Neuronal stem cell (in vitro differentiated cells): ENCODE results near the gene CCDC196.

Experiments used
- DNase-seq: peaks from one replicate; pipeline ENCODE4 v3.0.0-alpha.2; 2013; ENCODE audit warnings: low spot score
- H2AFZ ChIP-seq: one replicate; pipeline ENCODE4 v1.6.1; 2013; ENCODE audit warnings: mild to moderate bottlenecking, low read length, inconsistent platforms
- H2AK5ac ChIP-seq: 2 replicates; pipeline ENCODE4 v1.6.1; 2013; ENCODE audit warnings: low read depth, mild to moderate bottlenecking, inconsistent platforms, low read length, moderate library complexity, mixed read lengths
- H2BK120ac ChIP-seq: 2 replicates; pipeline ENCODE4 v1.6.1; 2013; ENCODE audit warnings: low read depth, mild to moderate bottlenecking, inconsistent platforms, low read length, moderate library complexity, mixed read lengths
- H2BK12ac ChIP-seq: one replicate; pipeline ENCODE4 v1.6.1; 2013; ENCODE audit warnings: low read length, inconsistent platforms
- H2BK15ac ChIP-seq: 2 replicates; pipeline ENCODE4 v1.6.1; 2013; ENCODE audit warnings: mild to moderate bottlenecking, low read length, inconsistent platforms, mixed read lengths
- H2BK5ac ChIP-seq: one replicate; pipeline ENCODE4 v1.6.1; 2013; ENCODE audit warnings: inconsistent platforms, mild to moderate bottlenecking, low read length, moderate library complexity
- H3K14ac ChIP-seq: one replicate; pipeline ENCODE4 v1.6.1; 2013; ENCODE audit warnings: low read length, inconsistent platforms
- H3K18ac ChIP-seq: 2 replicates; pipeline ENCODE4 v1.6.1; 2013; ENCODE audit warnings: low read length, inconsistent platforms
- H3K23ac ChIP-seq: 2 replicates; pipeline ENCODE4 v1.6.1; 2013; ENCODE audit warnings: low read depth, mild to moderate bottlenecking, mixed read lengths, low read length, inconsistent platforms; ENCODE audit not compliant: poor library complexity
- H3K27ac ChIP-seq: replicated peaks from 3 replicates; pipeline ENCODE4 v1.5.1; 2013; ENCODE audit warnings: low read length, inconsistent platforms
- H3K27me3 ChIP-seq, 3 experiments: 2 replicates each; pipeline ENCODE4 v1.6.1; 2013; ENCODE audit warnings: low read length in 3 of 3, mild to moderate bottlenecking in 2 of 3, inconsistent platforms in 1 of 3, low read depth in 1 of 3, mixed read lengths in 1 of 3, moderate library complexity in 1 of 3; ENCODE audit not compliant: control insufficient read depth in 3 of 3, insufficient read depth in 3 of 3
- H3K36me3 ChIP-seq, 2 donors: replicated peaks in 1 of 2; 2 replicates each; pipeline ENCODE4 v1.6.1; 2013; ENCODE audit warnings: low read length in 2 of 2; ENCODE audit not compliant: control insufficient read depth in 2 of 2, insufficient read depth in 2 of 2
- H3K4ac ChIP-seq: 2 replicates; pipeline ENCODE4 v1.6.1; 2013; ENCODE audit warnings: inconsistent platforms, mild to moderate bottlenecking, low read length, moderate library complexity
- H3K4me1 ChIP-seq, 2 donors: 1 replicate in 1 of 2; 2 replicates in 1 of 2; pipeline ENCODE4 v1.6.1; 2013; ENCODE audit warnings: low read length in 2 of 2, low read depth in 1 of 2; ENCODE audit not compliant: control insufficient read depth in 2 of 2, insufficient read depth in 1 of 2
- H3K4me2 ChIP-seq: one replicate; pipeline ENCODE4 v1.6.1; 2013; ENCODE audit warnings: mild to moderate bottlenecking, low read length, inconsistent platforms; ENCODE audit not compliant: insufficient read depth, poor library complexity, severe bottlenecking
- H3K4me3 ChIP-seq, 2 donors: 2 replicates each; pipeline ENCODE4 v1.5.1; 2013; ENCODE audit warnings: low read length in 2 of 2, mild to moderate bottlenecking in 2 of 2, inconsistent platforms in 1 of 2, moderate library complexity in 1 of 2
- H3K79me1 ChIP-seq: one replicate; pipeline ENCODE4 v1.6.1; 2013; ENCODE audit warnings: low read depth, mild to moderate bottlenecking, inconsistent platforms, low read length, moderate library complexity
- H3K9ac ChIP-seq: one replicate; pipeline ENCODE4 v1.6.1; 2013; ENCODE audit warnings: mild to moderate bottlenecking, low read depth, low read length, inconsistent platforms; ENCODE audit not compliant: poor library complexity
- H3K9me3 ChIP-seq, 2 donors: replicated peaks in 1 of 2; 2 replicates each; pipeline versions ENCODE3 to v1.6.1; 2013; ENCODE audit warnings: low read length in 2 of 2, mild to moderate bottlenecking in 2 of 2, inconsistent platforms in 1 of 2, low read depth in 1 of 2, mixed read lengths in 1 of 2, moderate library complexity in 1 of 2; ENCODE audit not compliant: control insufficient read depth in 2 of 2, insufficient read depth in 1 of 2
- H4K8ac ChIP-seq: one replicate; pipeline ENCODE4 v1.6.1; 2013; ENCODE audit warnings: low read depth, mild to moderate bottlenecking, inconsistent platforms, low read length, moderate library complexity
- H4K91ac ChIP-seq: one replicate; pipeline ENCODE4 v1.6.1; 2013; ENCODE audit warnings: low read length, low read depth, mild to moderate bottlenecking, inconsistent platforms; ENCODE audit not compliant: poor library complexity
- WGBS, 2 donors: extraction: QIAGEN DNeasy Blood & Tissue Kit; methylation state at CpG; one replicate each; pipeline ENCODE4 v1.1.7; 2013; ENCODE audit warnings: missing lambda C conversion rate in 2 of 2, mixed read lengths in 1 of 2; ENCODE audit not compliant: insufficient read length in 2 of 2, insufficient replicate concordance in 1 of 2; ENCODE audit errors: extremely low coverage in 2 of 2; 5-methylcytosine and 5-hydroxymethylcytosine counted together

Gene CCDC196

DNA sequence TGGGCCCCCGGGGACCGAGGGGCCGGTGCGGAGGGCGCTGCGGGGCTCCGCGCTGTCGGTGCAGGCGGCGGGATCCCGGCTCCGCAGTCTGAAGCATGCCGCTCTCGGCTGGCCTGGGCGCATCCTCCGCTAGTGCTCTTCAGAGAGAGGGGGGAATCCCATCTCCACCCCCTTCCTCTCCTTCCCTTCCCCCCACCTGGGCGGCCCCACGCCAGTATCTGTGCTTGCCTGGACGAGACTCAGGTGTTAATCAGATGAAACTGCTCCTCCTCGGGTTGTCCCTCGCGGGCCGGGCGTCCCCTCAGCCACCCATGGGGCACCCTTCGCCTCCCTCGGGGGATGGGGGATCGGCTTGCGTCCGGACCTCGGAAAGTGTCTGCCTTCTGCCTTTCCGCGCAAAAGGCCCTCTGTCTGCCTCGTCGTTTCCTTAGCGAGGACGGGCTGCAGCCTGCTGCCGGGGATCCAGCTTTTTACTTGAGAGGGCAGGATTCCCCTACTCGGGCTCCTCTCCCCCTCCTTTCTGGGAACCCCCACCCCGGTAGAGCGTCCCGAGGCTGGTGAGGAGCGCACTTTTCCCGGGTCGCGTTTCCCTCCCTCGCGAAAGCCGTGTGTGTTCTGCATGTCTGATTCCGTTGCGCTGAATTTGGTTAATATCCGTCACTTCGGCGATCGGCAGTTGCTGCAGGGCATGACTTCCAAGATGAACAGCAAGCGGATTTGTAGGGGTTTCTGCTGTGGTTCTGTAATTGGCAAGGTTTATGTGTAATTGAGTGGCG lies 22.9 kb downstream of the CCDC196 start:
- no peaks in the 10 kb centered on the region for H3K9me3 ChIP-seq
- H3K9ac ChIP-seq: peak overlapping the region; percentile 91
- H2BK12ac ChIP-seq: no peak overlapping the region
- no peak overlapping the region for H4K91ac ChIP-seq
- peak overlapping the region; percentile 94 for H3K4me2 ChIP-seq
- peaks cover 3 to 6% of the 10 kb centered on the region in 2 donors for H3K4me1 ChIP-seq
- peak overlapping the region; percentile 85 to 100 for H3K4me3 ChIP-seq
- peaks cover 7% of the 10 kb centered on the region for H3K79me1 ChIP-seq
- peak overlapping the region; percentile 98 for H3K18ac ChIP-seq
- peak overlapping the region; percentile 98 for H3K27ac ChIP-seq
- WGBS, 2 donors: no CpG with 5 or more reads among the region's 57 CpGs
- DNase-seq: peak; percentile 33
- H2AFZ ChIP-seq: peak overlapping the region; percentile 93
- H3K4ac ChIP-seq: no peak overlapping the region
- peak overlapping the region; percentile 71 for H2BK15ac ChIP-seq
- peak overlapping the region; percentile 97 for H3K23ac ChIP-seq
- H3K36me3 ChIP-seq: no peaks in the 10 kb centered on the region
- no peak overlapping the region for H4K8ac ChIP-seq
- no peak overlapping the region for H2AK5ac ChIP-seq
- H2BK5ac ChIP-seq: peak overlapping the region; percentile 96
- no peaks in the 10 kb centered on the region for H3K27me3 ChIP-seq
- no peak overlapping the region for H2BK120ac ChIP-seq
- H3K14ac ChIP-seq: peak overlapping the region; percentile 38

DNA sequence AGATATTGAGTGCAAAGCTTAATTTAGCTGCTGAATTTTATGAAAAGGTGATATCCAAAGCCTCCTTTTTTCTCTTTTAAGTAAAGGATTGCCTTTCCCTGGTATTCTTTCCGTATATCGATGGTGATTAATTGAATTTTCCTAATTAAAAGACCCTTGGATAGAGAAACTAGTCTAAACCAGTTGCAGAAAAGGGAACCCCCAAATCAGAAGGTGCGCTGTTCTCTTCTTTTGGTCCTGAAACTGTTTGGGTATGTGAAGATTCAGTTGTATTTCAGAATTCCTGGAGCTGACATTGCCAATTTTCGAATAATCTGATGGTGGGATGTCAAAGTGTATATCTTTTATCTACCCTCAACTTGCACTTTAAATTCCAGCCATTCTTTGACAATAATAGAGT lies 23.7 kb downstream of the CCDC196 start:
- H3K4me2 ChIP-seq: no peak overlapping the region
- H2AFZ ChIP-seq: no peak overlapping the region
- peaks cover 7% of the 10 kb centered on the region for H3K79me1 ChIP-seq
- no peaks in the 10 kb centered on the region for H3K27me3 ChIP-seq
- no peaks in the 10 kb centered on the region for H3K9me3 ChIP-seq
- H3K4me1 ChIP-seq: peaks cover 3 to 6% of the 10 kb centered on the region in 2 donors
- H4K8ac ChIP-seq: no peak overlapping the region
- H2BK120ac ChIP-seq: no peak overlapping the region
- WGBS, 2 donors: no CpG with 5 or more reads among the region's 4 CpGs
- no peak overlapping the region for H3K27ac ChIP-seq
- H2BK5ac ChIP-seq: no peak overlapping the region
- H2AK5ac ChIP-seq: no peak overlapping the region
- H3K4ac ChIP-seq: no peak overlapping the region
- peak overlapping the region in 1 of 2 donors; percentile 85 for H3K4me3 ChIP-seq
- H3K9ac ChIP-seq: no peak overlapping the region
- DNase-seq: no peak
- H3K23ac ChIP-seq: no peak overlapping the region
- no peak overlapping the region for H3K14ac ChIP-seq
- H3K36me3 ChIP-seq: no peaks in the 10 kb centered on the region
- no peak overlapping the region for H4K91ac ChIP-seq
- no peak overlapping the region for H2BK15ac ChIP-seq
- H2BK12ac ChIP-seq: no peak overlapping the region
- no peak overlapping the region for H3K18ac ChIP-seq

DNA sequence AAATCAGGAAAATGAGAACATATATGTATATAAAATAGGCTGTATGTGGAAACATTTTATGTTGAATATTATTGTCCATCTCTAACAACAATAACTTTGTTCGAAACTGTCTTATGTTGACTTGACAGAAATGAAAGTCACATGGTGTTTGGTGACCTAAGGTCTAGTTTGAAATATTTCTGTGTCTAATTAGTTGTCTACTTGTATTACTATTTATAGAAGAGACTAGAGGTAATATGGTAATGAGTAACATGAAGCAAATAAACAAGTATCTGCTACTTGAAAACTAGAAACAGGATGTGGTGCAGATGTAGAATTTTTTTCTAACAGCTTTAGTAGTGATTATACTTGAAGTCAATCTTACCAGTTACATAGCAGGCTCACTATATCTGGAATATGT lies 25.7 kb downstream of the CCDC196 start:
- no peak overlapping the region for H2AFZ ChIP-seq
- no peak for DNase-seq
- H3K36me3 ChIP-seq: no peaks in the 10 kb centered on the region
- no peak overlapping the region for H3K4me3 ChIP-seq
- H3K18ac ChIP-seq: no peak overlapping the region
- no peak overlapping the region for H3K4me2 ChIP-seq
- no peak overlapping the region for H2BK5ac ChIP-seq
- H3K23ac ChIP-seq: no peak overlapping the region
- H3K9ac ChIP-seq: no peak overlapping the region
- no peaks in the 10 kb centered on the region for H3K27me3 ChIP-seq
- peaks cover 3 to 6% of the 10 kb centered on the region in 2 donors for H3K4me1 ChIP-seq
- no peak overlapping the region for H4K8ac ChIP-seq
- H3K4ac ChIP-seq: no peak overlapping the region
- H2BK120ac ChIP-seq: no peak overlapping the region
- H2BK15ac ChIP-seq: no peak overlapping the region
- H2AK5ac ChIP-seq: no peak overlapping the region
- no peak overlapping the region for H2BK12ac ChIP-seq
- no peak overlapping the region for H3K27ac ChIP-seq
- H4K91ac ChIP-seq: no peak overlapping the region
- H3K14ac ChIP-seq: no peak overlapping the region
- H3K9me3 ChIP-seq: no peaks in the 10 kb centered on the region
- WGBS, 2 donors: no CpG with 5 or more reads among the region's 1 CpG
- peaks cover 7% of the 10 kb centered on the region for H3K79me1 ChIP-seq

DNA sequence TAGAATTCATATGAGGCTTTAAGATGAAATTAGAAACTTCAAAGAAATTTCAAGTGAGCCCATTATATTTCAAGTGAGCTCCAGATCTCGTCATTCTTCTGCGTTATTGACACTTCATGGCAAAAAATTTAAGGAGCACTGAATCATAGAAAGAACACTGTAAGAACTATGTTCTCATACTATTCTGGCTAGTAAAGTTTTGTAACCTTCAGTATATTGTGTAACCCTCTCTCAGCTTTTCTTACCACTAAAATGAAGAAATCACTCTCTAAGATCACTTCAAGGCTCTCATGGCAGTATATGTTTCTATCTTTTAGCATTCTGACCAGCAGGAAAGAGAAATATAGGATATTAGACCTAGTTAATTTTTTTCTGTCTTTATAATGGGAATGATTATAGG lies 28.0 kb downstream of the CCDC196 start:
- Histone ChIP-seq H2AFZ (no peak overlapping the region), H3K9me3 (peaks cover 0 to 14% of the 10 kb centered on the region in 2 donors), H3K4ac (no peak overlapping the region), H3K4me3 (no peak overlapping the region), H2BK120ac (no peak overlapping the region), H2BK12ac (no peak overlapping the region), H2BK5ac (no peak overlapping the region), H3K79me1 (peaks cover 2% of the 10 kb centered on the region), H3K27me3 (no peaks in the 10 kb centered on the region), H3K36me3 (no peaks in the 10 kb centered on the region), H3K27ac (no peak overlapping the region), H4K91ac (no peak overlapping the region), H3K4me2 (no peak overlapping the region), H3K18ac (no peak overlapping the region), H2AK5ac (no peak overlapping the region), H3K14ac (no peak overlapping the region), H3K23ac (no peak overlapping the region), H3K4me1 (peaks cover 0 to 6% of the 10 kb centered on the region in 2 donors), H2BK15ac (no peak overlapping the region), H4K8ac (no peak overlapping the region), H3K9ac (no peak overlapping the region)
- DNase-seq: no peak
- WGBS, 2 donors: no CpG with 5 or more reads among the region's 2 CpGs
